ENCODE results near the gene RAB44. TPM values are rescaled to one million over a fixed set of nuclear protein-coding genes. Genes with fewer than 3 reads are reported as not detected.

RAB44 gene
- total and polyA plus RNA-seq, 2 of the 13 experiments (the other 11 are each of a cell fraction or from before 2014, with no cell fraction given): not detected

- TF ChIP-seq NFYC (CRISPR knock-in tag; IDR thresholded peaks at IDR 0.05) (no peak; the same call in 1 of the 2 replicates), MYC (CRISPR knock-in tag; IDR thresholded peaks at IDR 0.05; ENCODE audit: borderline replicate concordance) (peak; percentile 48; the same call in 1 of the 2 replicates), TFAP4 (IDR thresholded peaks at IDR 0.05; ENCODE audit: borderline replicate concordance, low read depth) (peak; percentile 63; the same call in 1 of the 2 replicates), ZNF317 (CRISPR knock-in tag; IDR thresholded peaks at IDR 0.05) (peak; percentile 53; the same call in 1 of the 2 replicates), ZNF430 (CRISPR knock-in tag; IDR thresholded peaks at IDR 0.05) (peak; percentile 88), TSC22D2 (CRISPR knock-in tag; IDR thresholded peaks at IDR 0.05; ENCODE audit: borderline replicate concordance) (no peak), ZNF512 (CRISPR knock-in tag; IDR thresholded peaks at IDR 0.05) (0 out of 2 replicates have a peak, but pooled peaks have one; percentile 69), ARNT (IDR thresholded peaks at IDR 0.05) (no peak), POLR2AphosphoS2 (IDR thresholded peaks at IDR 0.05; ENCODE audit: low read depth, low read length) (no peak), FOSL1 (CRISPR knock-in tag; IDR thresholded peaks at IDR 0.05; ENCODE audit: borderline replicate concordance) (no peak), TAF1 (CRISPR knock-in tag; IDR thresholded peaks at IDR 0.05) (no peak), ISX (CRISPR knock-in tag; conservative IDR thresholded peaks at IDR 0.05) (no peak), HNF1A (IDR thresholded peaks at IDR 0.05; ENCODE audit: low read depth) (peak; percentile 79), HNF1A (CRISPR knock-in tag; IDR thresholded peaks at IDR 0.05; ENCODE audit: borderline replicate concordance) (peak; percentile 73), HNRNPK (IDR thresholded peaks at IDR 0.05; ENCODE audit: low read depth, low read length, poor library complexity, severe bottlenecking) (no peak), ZIK1 (CRISPR knock-in tag; IDR thresholded peaks at IDR 0.05; ENCODE audit: borderline replicate concordance, low read depth) (no peak), ZNF501 (CRISPR knock-in tag; IDR thresholded peaks at IDR 0.05) (peak; percentile 85; the same call in 1 of the 2 replicates), AKNA (CRISPR knock-in tag; IDR thresholded peaks at IDR 0.05; ENCODE audit: borderline replicate concordance) (no peak)
These were observed 13.8 kb upstream of the RAB44 start (continued) for GRCh38 chr6:36683656-36684446.
